ENCODE measurements around the gene MED27.

MED27 gene

GRCh38 chr9:131839281-131840084, 240.2 kb downstream of the MED27 start:
- DNase-seq = no peak
- Histone ChIP-seq H3K14ac (ENCODE audit: low read length) (no peak overlapping the region), H3K18ac (ENCODE audit: low read length) (no peak overlapping the region), H3K79me1 (ENCODE audit: low read length) (no peaks in the 10 kb centered on the region), H3K36me3 (ENCODE audit: control insufficient read depth in 1 of 2, insufficient read depth in 2 of 2, low read length in 2 of 2) (no peaks in the 10 kb centered on the region), H3K4me3 (ENCODE audit: low read depth, low read length) (no peak overlapping the region), H2BK120ac (ENCODE audit: insufficient read depth, low read length, poor library complexity) (no peak overlapping the region), H3K23ac (ENCODE audit: low read length) (no peak overlapping the region), H3K27ac (ENCODE audit: low read depth, low read length) (no peak overlapping the region), H2BK12ac (ENCODE audit: low read length) (no peak overlapping the region), H4K8ac (ENCODE audit: low read depth, low read length) (no peak overlapping the region), H2AFZ (ENCODE audit: insufficient read depth, low read length, poor library complexity) (no peak overlapping the region), H2BK5ac (ENCODE audit: low read depth, low read length, poor library complexity) (no peak overlapping the region), H2AK5ac (ENCODE audit: low read length) (no peak overlapping the region), H4K91ac (ENCODE audit: low read depth, low read length) (no peak overlapping the region), H4K12ac (ENCODE audit: low read depth, low read length) (no peak overlapping the region), H3K27me3 (ENCODE audit: insufficient read depth, low read length) (no peaks in the 10 kb centered on the region), H3K79me2 (ENCODE audit: control insufficient read depth, insufficient read depth, low read length, poor library complexity) (no peaks in the 10 kb centered on the region), H3K9me3 (ENCODE audit: insufficient read depth, low read depth, low read length) (no peaks in the 10 kb centered on the region), H3K4me1 (ENCODE audit: control insufficient read depth in 1 of 2, insufficient read depth in 2 of 2, low read length in 2 of 2) (no peaks in the 10 kb centered on the region), H3K4ac (ENCODE audit: low read depth, low read length) (no peak overlapping the region), H3K4me2 (ENCODE audit: low read length) (no peak overlapping the region), H3K9ac (ENCODE audit: low read length) (no peak overlapping the region)
- WGBS (ENCODE audit: extremely low coverage, insufficient coverage, insufficient read length) = no CpG with 5 or more reads among the region's 22 CpGs

GRCh38 chr9:131838530-131839280, 241.0 kb downstream of the MED27 start:
- H3K36me3 ChIP-seq (ENCODE audit: control insufficient read depth in 1 of 2, insufficient read depth in 2 of 2, low read length in 2 of 2) = no peaks in the 10 kb centered on the region
- H2BK5ac ChIP-seq (ENCODE audit: low read depth, low read length, poor library complexity) = no peak overlapping the region

GRCh38 chr9:131837836-131838235, 241.8 kb downstream of the MED27 start:
- H3K27ac ChIP-seq (ENCODE audit: low read depth, low read length) = no peak overlapping the region
- no peaks in the 10 kb centered on the region for H3K36me3 ChIP-seq (ENCODE audit: control insufficient read depth in 1 of 2, insufficient read depth in 2 of 2, low read length in 2 of 2)
- no peak overlapping the region for H4K12ac ChIP-seq (ENCODE audit: low read depth, low read length)
- DNase-seq = no peak
- no peak overlapping the region for H4K8ac ChIP-seq (ENCODE audit: low read depth, low read length)
- H4K91ac ChIP-seq (ENCODE audit: low read depth, low read length) = no peak overlapping the region
- H3K18ac ChIP-seq (ENCODE audit: low read length) = no peak overlapping the region
- no peaks in the 10 kb centered on the region for H3K79me1 ChIP-seq (ENCODE audit: low read length)
- H3K27me3 ChIP-seq (ENCODE audit: insufficient read depth, low read length) = no peaks in the 10 kb centered on the region
- no peak overlapping the region for H3K9ac ChIP-seq (ENCODE audit: low read length)
- no peak overlapping the region for H3K4ac ChIP-seq (ENCODE audit: low read depth, low read length)
- H3K14ac ChIP-seq (ENCODE audit: low read length) = no peak overlapping the region
- H3K4me1 ChIP-seq (ENCODE audit: control insufficient read depth in 1 of 2, insufficient read depth in 2 of 2, low read length in 2 of 2) = no peaks in the 10 kb centered on the region
- H2BK12ac ChIP-seq (ENCODE audit: low read length) = no peak overlapping the region
- H3K9me3 ChIP-seq (ENCODE audit: insufficient read depth, low read depth, low read length) = peaks cover 8% of the 10 kb centered on the region
- no CpG with 5 or more reads among the region's 10 CpGs for WGBS (ENCODE audit: extremely low coverage, insufficient coverage, insufficient read length)
- no peak overlapping the region for H2AFZ ChIP-seq (ENCODE audit: insufficient read depth, low read length, poor library complexity)
- no peak overlapping the region for H3K4me2 ChIP-seq (ENCODE audit: low read length)
- H2AK5ac ChIP-seq (ENCODE audit: low read length) = no peak overlapping the region
- H3K79me2 ChIP-seq (ENCODE audit: control insufficient read depth, insufficient read depth, low read length, poor library complexity) = no peaks in the 10 kb centered on the region
- no peak overlapping the region for H2BK120ac ChIP-seq (ENCODE audit: insufficient read depth, low read length, poor library complexity)
- H2BK5ac ChIP-seq (ENCODE audit: low read depth, low read length, poor library complexity) = no peak overlapping the region
- no peak overlapping the region for H3K4me3 ChIP-seq (ENCODE audit: low read depth, low read length)
- H3K23ac ChIP-seq (ENCODE audit: low read length) = no peak overlapping the region

More at GRCh38 chr9:131838530-131839280, 241.0 kb downstream of the MED27 start:
- H2AFZ ChIP-seq (ENCODE audit: insufficient read depth, low read length, poor library complexity) = no peak overlapping the region
- H3K79me1 ChIP-seq (ENCODE audit: low read length) = no peaks in the 10 kb centered on the region
- no peaks in the 10 kb centered on the region for H3K79me2 ChIP-seq (ENCODE audit: control insufficient read depth, insufficient read depth, low read length, poor library complexity)
- H3K4me1 ChIP-seq (ENCODE audit: control insufficient read depth in 1 of 2, insufficient read depth in 2 of 2, low read length in 2 of 2) = no peaks in the 10 kb centered on the region
- no peak overlapping the region for H4K91ac ChIP-seq (ENCODE audit: low read depth, low read length)
- no peak overlapping the region for H3K4me2 ChIP-seq (ENCODE audit: low read length)
- no peak for DNase-seq
- H2BK120ac ChIP-seq (ENCODE audit: insufficient read depth, low read length, poor library complexity) = no peak overlapping the region
- no CpG with 5 or more reads among the region's 22 CpGs for WGBS (ENCODE audit: extremely low coverage, insufficient coverage, insufficient read length)
- H3K27ac ChIP-seq (ENCODE audit: low read depth, low read length) = no peak overlapping the region
- no peak overlapping the region for H3K23ac ChIP-seq (ENCODE audit: low read length)
- no peak overlapping the region for H4K8ac ChIP-seq (ENCODE audit: low read depth, low read length)
- no peak overlapping the region for H3K14ac ChIP-seq (ENCODE audit: low read length)
- H2BK12ac ChIP-seq (ENCODE audit: low read length) = no peak overlapping the region
- no peak overlapping the region for H4K12ac ChIP-seq (ENCODE audit: low read depth, low read length)
- H3K4ac ChIP-seq (ENCODE audit: low read depth, low read length) = no peak overlapping the region
- H3K27me3 ChIP-seq (ENCODE audit: insufficient read depth, low read length) = no peaks in the 10 kb centered on the region
- no peak overlapping the region for H3K18ac ChIP-seq (ENCODE audit: low read length)
- no peak overlapping the region for H3K9ac ChIP-seq (ENCODE audit: low read length)
- H2AK5ac ChIP-seq (ENCODE audit: low read length) = no peak overlapping the region
- no peak overlapping the region for H3K4me3 ChIP-seq (ENCODE audit: low read depth, low read length)
- peaks cover 4% of the 10 kb centered on the region for H3K9me3 ChIP-seq (ENCODE audit: insufficient read depth, low read depth, low read length)

- Histone ChIP-seq H2BK120ac (ENCODE audit: insufficient read depth, low read length, poor library complexity) (no peak overlapping the region), H3K23ac (ENCODE audit: low read length) (no peak overlapping the region), H3K4me1 (ENCODE audit: control insufficient read depth in 1 of 2, insufficient read depth in 2 of 2, low read length in 2 of 2) (no peaks in the 10 kb centered on the region), H3K27ac (ENCODE audit: low read depth, low read length) (no peak overlapping the region), H3K4me3 (ENCODE audit: low read depth, low read length) (no peak overlapping the region), H4K8ac (ENCODE audit: low read depth, low read length) (no peak overlapping the region), H2AFZ (ENCODE audit: insufficient read depth, low read length, poor library complexity) (no peak overlapping the region), H4K91ac (ENCODE audit: low read depth, low read length) (no peak overlapping the region), H3K4ac (ENCODE audit: low read depth, low read length) (no peak overlapping the region), H2BK5ac (ENCODE audit: low read depth, low read length, poor library complexity) (no peak overlapping the region), H2BK12ac (ENCODE audit: low read length) (no peak overlapping the region), H4K12ac (ENCODE audit: low read depth, low read length) (no peak overlapping the region), H3K27me3 (ENCODE audit: insufficient read depth, low read length) (no peaks in the 10 kb centered on the region), H3K18ac (ENCODE audit: low read length) (no peak overlapping the region), H3K4me2 (ENCODE audit: low read length) (no peak overlapping the region), H3K79me1 (ENCODE audit: low read length) (no peaks in the 10 kb centered on the region), H3K36me3 (ENCODE audit: control insufficient read depth in 1 of 2, insufficient read depth in 2 of 2, low read length in 2 of 2) (no peaks in the 10 kb centered on the region), H2AK5ac (ENCODE audit: low read length) (no peak overlapping the region), H3K9me3 (ENCODE audit: insufficient read depth, low read depth, low read length) (peaks cover 8% of the 10 kb centered on the region), H3K79me2 (ENCODE audit: control insufficient read depth, insufficient read depth, low read length, poor library complexity) (no peaks in the 10 kb centered on the region), H3K9ac (ENCODE audit: low read length) (no peak overlapping the region), H3K14ac (ENCODE audit: low read length) (no peak overlapping the region)
- DNase-seq = no peak
- WGBS (ENCODE audit: extremely low coverage, insufficient coverage, insufficient read length) = no CpG with 5 or more reads among the region's 10 CpGs
Observed at GRCh38 chr9:131837316-131837715, 242.4 kb downstream of the MED27 start.

All from trophoblast cell (in vitro differentiated cells and primary cell).